Adrenal gland (tissue), 12 donors: Measurements from ENCODE around the gene PIP5K1C. TPM values are rescaled to one million over a fixed set of nuclear protein-coding genes. Genes with fewer than 3 reads are reported as not detected.

Experiments used
- DNase-seq, 7 donors: peaks; one replicate each; pipeline ENCODE4 v3.0.0-alpha.2; 2019 to 2020
- H3K27ac ChIP-seq, 5 donors: fragments of 200-600 bp; sonication (generic) in 4 of 5; 1 replicate in 3 of 5; 2 replicates in 2 of 5; pipeline versions ENCODE4 v1.5.1 to v1.8.0; 2016 to 2020; ENCODE audit warnings: mild to moderate bottlenecking in 1 of 5
- H3K27me3 ChIP-seq: fragments of 200-600 bp; 2 replicates; pipeline ENCODE4 v1.8.0; 2021
- H3K36me3 ChIP-seq, 2 donors: fragments of 200-600 bp; replicated peaks in 1 of 2; 1 replicate in 1 of 2; 2 replicates in 1 of 2; pipeline versions ENCODE4 v1.5.1 to v1.8.0; 2018 to 2022
- H3K4me1 ChIP-seq, 2 donors: fragments of 200-600 bp; replicated peaks in 1 of 2; 1 replicate in 1 of 2; 2 replicates in 1 of 2; pipeline versions ENCODE4 v1.5.1 to v1.8.0; 2018 to 2021
- H3K4me3 ChIP-seq, 4 donors: fragments of 200-600 bp; sonication (generic) in 3 of 4; one replicate each; pipeline ENCODE4 v1.5.1; 2016 to 2018
- H3K9me3 ChIP-seq, 3 donors: fragments of 200-600 bp; sonication (generic) in 1 of 3; replicated peaks in 1 of 3; 1 replicate in 2 of 3; 2 replicates in 1 of 3; pipeline versions ENCODE4 v1.5.1 to v1.8.0; 2016 to 2021
- CTCF ChIP-seq, 6 experiments: fragments of 450-650 bp in 4 of 6; fragments of 200-600 bp in 2 of 6; sonication (generic) in 1 of 6; IDR thresholded peaks; 1 replicate in 5 of 6; 2 replicates in 1 of 6; pipeline versions ENCODE4 v1.5.1 to v1.8.0; 2016 to 2021; ENCODE audit warnings: antibody characterized with exemption in 6 of 6, mild to moderate bottlenecking in 2 of 6, moderate library complexity in 1 of 6
- POLR2A ChIP-seq, 2 donors: fragments of 450-650 bp; IDR thresholded peaks; one replicate each; pipeline ENCODE4 v1.6.1; 2017; ENCODE audit warnings: antibody characterized with exemption in 2 of 2, mild to moderate bottlenecking in 2 of 2, moderate library complexity in 1 of 2
- WGBS, 4 donors: extraction: QIAGEN DNeasy Blood & Tissue Kit in 2 of 4; methylation state at CpG; one replicate each; pipeline versions ENCODE4 v1.1.5 to v1.1.7; 2013 to 2017; 5-methylcytosine and 5-hydroxymethylcytosine counted together
- intact Hi-C, 2 donors: fragments of 100-400 bp; cut with DNase I; formaldehyde crosslinking; loops; one replicate each; pipeline versions ENCODE4 v1.14.1 to v1.15.0; 2022 to 2023
- polyA plus RNA-seq, 3 donors: library from polyadenylated mRNA; stranded (reverse); fragments of 200-250 nt in 2 of 3; fragments of 350-450 nt in 1 of 3; fragmentation: Illumina TruSeq in 1 of 3; extraction: RNeasy Lipid Tissue Mini Kit (QIAGEN cat#74804) in 1 of 3; gene quantifications; one replicate each; pipeline ENCODE4 v1.2.3, GENCODE V29; 2013 to 2014
- total RNA-seq, 9 donors: library from RNA; depleted of rRNA in 4 of 9; stranded (reverse); fragments of >200 nt in 4 of 9; fragments of 120-200 nt in 1 of 9; fragmentation: NEBNext Ultra II Directional in 1 of 9; extraction: Animal tissue kit (Norgen Biotek cat#: 25700) in 1 of 9; gene quantifications; one replicate each; pipeline versions ENCODE4 v1.1.0 to v1.2.4, GENCODE V29; 2013 to 2023
- donor health status: healthy with polysubstance abuse.
- donor health status: Bipolar disorder and iron deficiency.
- donor health status: DM: yes; HTN: yes; CAD: no.
- donor health status: DM: no; HTN: no; CAD: no.
- donor health status: DM: no; HTN: no; CAD: no.
- donor health status: DM: yes; HTN: yes; CAD: no.

PIP5K1C gene
- total and polyA plus RNA-seq, 12 donors: 4.0 to 44.7 (median 31.0) TPM

- WGBS, 4 donors: 62 to 75% (median 70%) methylated on average over 6 to 55 of the region's 55 CpGs
- DNase-seq: peak in 1 of 7 donors; percentile 20
- H3K4me3 ChIP-seq: no peak overlapping the region
Measured at GRCh38 chr19:3687774-3688706, 12.2 kb downstream of the PIP5K1C start.

GRCh38 chr19:3687393-3687773 lies 12.9 kb downstream of the PIP5K1C start:
- H3K36me3 ChIP-seq: no peaks in the 10 kb centered on the region
- TF ChIP-seq POLR2A (IDR thresholded peaks at IDR 0.05) (no peak), CTCF (IDR thresholded peaks at IDR 0.05) (no peak)
- H3K27me3 ChIP-seq: no peaks in the 10 kb centered on the region
- DNase-seq: no peak
- H3K27ac ChIP-seq: no peak overlapping the region
- WGBS, 4 donors: 83 to 93% (median 88%) methylated on average over 8 to 12 of the region's 12 CpGs
- H3K4me1 ChIP-seq: peaks cover 0 to 7% of the 10 kb centered on the region in 2 donors
- no peaks in the 10 kb centered on the region for H3K9me3 ChIP-seq
- H3K4me3 ChIP-seq: no peak overlapping the region
- intact Hi-C loops: no loop called here

More at GRCh38 chr19:3687774-3688706, 12.2 kb downstream of the PIP5K1C start:
- Histone ChIP-seq H3K36me3 (no peaks in the 10 kb centered on the region), H3K4me1 (peaks cover 0 to 7% of the 10 kb centered on the region in 2 donors), H3K9me3 (no peaks in the 10 kb centered on the region), H3K27me3 (no peaks in the 10 kb centered on the region), H3K27ac (no peak overlapping the region)
- intact Hi-C loops: no loop called here
- TF ChIP-seq CTCF (IDR thresholded peaks at IDR 0.05): no peak
- no peak for TF ChIP-seq POLR2A (IDR thresholded peaks at IDR 0.05)

GRCh38 chr19:3684817-3685410 lies 15.4 kb downstream of the PIP5K1C start:
- Histone ChIP-seq H3K9me3 (no peaks in the 10 kb centered on the region), H3K4me3 (no peak overlapping the region), H3K27me3 (no peaks in the 10 kb centered on the region), H3K36me3 (no peaks in the 10 kb centered on the region), H3K4me1 (peaks cover 0 to 7% of the 10 kb centered on the region in 2 donors), H3K27ac (no peak overlapping the region)
- intact Hi-C loops: no loop called here
- WGBS, 4 donors: 71 to 90% (median 85%) methylated on average over 5 to 8 of the region's 8 CpGs
- peak in 1 of 7 donors; percentile 17 for DNase-seq
- no peak for TF ChIP-seq POLR2A (IDR thresholded peaks at IDR 0.05)
- no peak for TF ChIP-seq CTCF (IDR thresholded peaks at IDR 0.05)

GRCh38 chr19:3684054-3684816 lies 16.0 kb downstream of the PIP5K1C start:
- intact Hi-C loops: no loop called here
- H3K4me1 ChIP-seq: peaks cover 0 to 7% of the 10 kb centered on the region in 2 donors
- no peak for TF ChIP-seq CTCF (IDR thresholded peaks at IDR 0.05)
- TF ChIP-seq POLR2A (IDR thresholded peaks at IDR 0.05): no peak
- H3K36me3 ChIP-seq: no peaks in the 10 kb centered on the region
- no peak overlapping the region for H3K4me3 ChIP-seq
- DNase-seq: peak in 1 of 7 donors; percentile 20
- no peaks in the 10 kb centered on the region for H3K27me3 ChIP-seq
- H3K27ac ChIP-seq: peak overlapping the region in 1 of 5 donors; percentile 63
- no peaks in the 10 kb centered on the region for H3K9me3 ChIP-seq
- WGBS, 4 donors: 77 to 91% (median 86%) methylated on average over 12 to 23 of the region's 23 CpGs
